GM19193 (cell line): ENCODE data around the gene WWC1.

ENCODE experiments used
- POLR2A ChIP-seq: IDR thresholded peaks from 4 replicates; pipeline ENCODE4 v1.6.1; 2011; ENCODE audit not compliant: insufficient read depth, insufficient read length; ENCODE audit errors: extremely low read depth

Gene WWC1

DNA sequence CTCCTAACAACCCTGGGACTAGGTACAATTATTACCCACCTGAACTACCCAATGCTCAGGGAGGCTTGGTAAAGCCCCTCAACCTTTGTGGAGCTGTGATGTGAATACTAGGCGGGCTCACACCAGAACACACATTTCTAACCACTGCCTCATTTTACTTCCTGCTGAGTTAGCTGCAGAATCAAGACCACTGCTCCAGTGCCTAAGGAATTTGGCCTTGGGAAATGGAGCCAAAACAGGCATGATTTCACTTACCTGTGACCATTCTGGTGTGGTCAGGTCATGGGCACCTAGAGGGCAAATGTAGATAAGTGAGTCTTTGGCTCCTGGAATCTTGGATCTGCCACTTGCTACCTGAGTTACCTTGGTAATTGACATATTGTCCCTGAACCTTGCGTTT is 5.2 kb downstream of the WWC1 start:
- TF ChIP-seq POLR2A = no peak

DNA sequence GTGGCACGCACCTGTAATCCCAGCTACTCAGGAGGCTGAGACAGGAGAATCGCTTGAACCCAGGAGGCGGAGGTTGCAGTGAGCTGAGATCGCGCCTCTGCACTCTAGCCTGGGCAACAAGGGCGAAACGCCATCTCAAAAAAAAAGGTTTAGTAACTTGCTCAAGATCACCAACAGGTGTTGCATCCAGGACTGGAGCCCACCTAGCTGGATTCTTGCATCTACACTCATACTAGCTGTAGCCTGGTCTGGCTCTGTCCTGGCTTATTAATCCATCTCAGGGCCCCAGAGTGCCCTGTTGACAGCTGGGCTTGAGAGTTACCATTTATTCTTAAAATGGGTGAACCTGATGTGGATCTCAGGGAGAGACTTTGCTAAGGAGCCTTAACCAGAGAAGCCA is 7.5 kb downstream of the WWC1 start:
- TF ChIP-seq POLR2A = no peak

DNA sequence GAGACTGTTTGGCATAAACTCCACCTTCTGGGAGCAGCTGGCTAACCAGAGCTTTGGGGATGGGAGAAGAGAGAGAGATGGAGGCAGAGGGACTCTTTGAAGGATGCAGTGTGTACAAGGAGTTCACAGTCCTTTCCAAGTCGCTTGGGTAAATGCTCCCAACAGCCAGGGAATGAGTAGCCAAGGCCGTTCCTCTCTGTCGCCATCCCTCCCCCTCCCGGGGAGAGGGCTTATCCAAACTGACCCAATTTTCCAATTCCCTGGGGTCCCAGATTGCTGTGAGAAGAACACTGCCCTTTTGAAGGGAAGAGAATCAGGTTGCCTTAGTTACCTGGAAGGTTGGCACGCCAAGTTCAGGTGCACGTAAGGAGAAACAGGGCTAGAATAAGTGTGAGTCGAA is 7.9 kb downstream of the WWC1 start:
- TF ChIP-seq POLR2A = no peak

DNA sequence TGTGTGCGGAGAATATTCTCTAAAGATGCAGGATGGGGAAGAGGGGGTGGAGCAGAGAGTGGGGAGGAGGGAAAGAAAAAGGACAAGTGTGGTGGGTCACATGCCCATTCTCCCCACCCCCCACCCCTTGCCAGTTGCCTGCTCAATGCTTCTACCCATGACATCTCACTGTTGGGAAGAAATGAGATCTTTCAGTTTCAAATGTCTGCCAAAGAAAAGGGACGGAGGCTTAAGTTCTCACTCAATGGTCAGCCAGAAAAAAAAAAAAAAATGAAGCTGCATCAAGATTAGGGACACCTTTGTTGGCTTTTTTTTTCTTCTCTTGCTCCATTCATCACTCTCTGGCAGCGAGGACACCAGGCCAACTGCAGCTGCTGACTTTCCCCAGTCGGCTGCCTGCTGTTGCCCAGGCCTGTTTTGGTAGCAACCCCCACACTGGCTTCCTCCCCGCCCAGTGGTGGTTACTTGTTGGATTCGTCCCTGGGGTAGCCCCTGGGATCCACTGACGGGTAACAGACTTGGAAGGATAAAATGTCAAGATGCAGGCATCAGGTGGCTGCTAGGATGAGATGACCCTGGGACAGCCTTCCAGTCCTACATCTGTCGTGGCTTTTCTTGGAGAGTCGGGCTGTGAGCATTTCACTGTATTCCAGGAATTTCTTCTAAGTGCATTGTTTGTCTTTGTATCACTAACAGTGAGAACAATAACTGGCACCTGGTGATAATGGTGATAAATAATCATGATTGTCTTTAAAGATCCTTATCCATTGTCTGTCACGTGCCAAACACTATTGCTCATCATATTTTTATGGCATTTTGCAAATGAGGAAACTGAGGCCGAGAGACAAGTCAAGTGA is 9.1 kb downstream of the WWC1 start:
- no peak for TF ChIP-seq POLR2A

DNA sequence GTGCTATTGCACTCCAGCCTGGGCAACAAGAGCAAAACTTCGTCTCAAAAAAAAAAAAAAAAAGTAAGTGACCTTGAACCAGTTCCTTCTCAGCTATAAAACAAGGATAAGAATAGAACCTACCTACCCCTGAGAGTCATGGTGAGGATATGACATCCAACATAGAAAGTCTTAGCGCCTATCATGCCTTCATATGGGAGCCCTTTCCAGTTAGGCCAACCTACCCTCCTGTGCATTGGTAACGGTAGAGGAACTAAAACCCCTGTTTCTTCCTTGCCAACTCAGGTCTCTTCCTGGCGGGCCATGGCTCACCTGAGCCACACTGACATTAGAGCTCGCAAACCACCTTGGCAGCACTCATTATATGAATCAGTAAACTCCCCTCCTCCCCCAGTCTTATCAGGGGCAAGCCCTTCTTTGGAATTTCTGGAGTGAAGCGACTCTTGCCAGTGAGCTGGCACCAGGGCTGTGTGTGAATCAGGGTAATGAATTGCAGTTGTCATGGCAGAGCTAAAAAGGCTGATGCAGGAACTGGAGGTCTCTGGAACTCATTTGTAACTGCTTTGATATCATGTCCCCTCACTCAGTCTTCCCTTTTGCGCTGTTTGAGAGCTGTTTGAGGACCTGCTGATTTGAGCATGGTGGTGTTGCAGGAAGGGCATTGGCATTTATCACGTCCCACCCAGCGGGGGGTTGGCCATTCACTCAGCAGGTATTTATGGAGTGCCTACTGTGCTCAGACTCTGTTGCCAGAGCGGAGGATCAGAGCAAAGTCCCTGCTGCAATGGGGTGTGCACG is 10.3 kb downstream of the WWC1 start:
- TF ChIP-seq POLR2A = no peak

DNA sequence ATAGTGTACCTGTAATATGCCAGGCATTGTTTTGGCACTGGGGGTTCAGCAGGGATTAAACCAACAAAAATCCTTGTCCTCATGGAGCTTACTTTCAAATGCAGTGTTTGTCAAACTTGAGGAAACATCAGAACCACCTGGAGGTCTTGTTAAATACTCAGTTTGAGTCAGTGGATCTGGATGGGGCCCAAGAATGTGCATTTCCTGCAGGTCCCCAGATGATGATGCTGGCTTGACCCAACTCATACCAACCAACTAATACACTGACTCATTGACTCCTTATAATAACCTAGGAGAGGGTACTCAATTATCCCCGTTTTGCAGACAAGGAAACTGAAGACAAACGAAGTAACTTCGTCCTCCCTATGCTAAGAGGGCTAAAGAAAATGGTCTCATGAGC is 11.3 kb downstream of the WWC1 start:
- TF ChIP-seq POLR2A = no peak

DNA sequence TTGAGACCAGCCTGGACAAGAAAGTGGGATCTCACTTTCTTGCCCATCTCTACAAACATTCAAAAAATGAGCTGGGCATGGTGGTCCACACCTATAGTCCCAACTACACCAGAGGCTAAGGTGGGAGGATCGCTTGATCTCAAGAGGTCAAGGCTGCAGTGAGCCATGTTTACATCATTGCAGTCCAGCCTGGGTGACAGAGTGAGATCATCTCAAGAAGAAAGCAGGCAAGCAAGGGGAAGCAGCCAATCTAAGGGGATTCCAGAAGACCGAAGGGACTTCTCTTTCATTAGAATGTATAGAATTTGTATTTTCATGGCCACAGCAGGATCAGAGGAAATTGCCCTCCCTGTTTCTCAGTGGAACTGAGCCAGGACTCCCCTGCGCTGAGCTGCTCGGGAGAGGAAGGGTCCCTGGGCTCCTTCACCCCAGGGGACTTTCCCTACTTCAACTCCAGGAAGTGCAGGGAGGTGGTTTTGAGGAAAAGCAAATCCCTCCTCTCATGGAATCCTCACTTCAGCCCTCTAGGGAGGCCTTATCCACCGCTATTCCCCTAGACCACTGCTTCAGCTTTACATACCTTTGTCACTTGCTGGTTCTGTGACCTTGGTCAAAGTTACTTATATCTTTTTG is 12.1 kb downstream of the WWC1 start:
- TF ChIP-seq POLR2A = no peak

DNA sequence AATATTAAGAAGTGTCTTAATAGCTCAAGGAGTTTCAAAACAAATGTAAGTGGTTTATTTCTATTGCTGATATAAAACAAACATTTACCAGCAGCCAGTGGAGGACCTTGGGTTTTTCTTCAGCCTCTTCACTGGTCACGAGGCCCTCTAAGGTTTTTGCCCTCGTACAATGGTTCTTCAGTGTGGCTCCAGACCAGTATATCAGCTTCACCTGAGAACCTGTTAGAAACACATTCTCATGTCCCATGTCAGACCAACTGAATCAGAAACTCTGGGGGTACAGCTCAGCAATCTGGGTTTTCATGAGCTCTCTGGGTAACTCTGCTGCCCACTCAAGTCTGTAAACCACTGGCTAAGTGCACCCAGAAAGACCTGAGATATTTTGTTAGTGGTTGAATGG is 12.9 kb downstream of the WWC1 start:
- no peak for TF ChIP-seq POLR2A

DNA sequence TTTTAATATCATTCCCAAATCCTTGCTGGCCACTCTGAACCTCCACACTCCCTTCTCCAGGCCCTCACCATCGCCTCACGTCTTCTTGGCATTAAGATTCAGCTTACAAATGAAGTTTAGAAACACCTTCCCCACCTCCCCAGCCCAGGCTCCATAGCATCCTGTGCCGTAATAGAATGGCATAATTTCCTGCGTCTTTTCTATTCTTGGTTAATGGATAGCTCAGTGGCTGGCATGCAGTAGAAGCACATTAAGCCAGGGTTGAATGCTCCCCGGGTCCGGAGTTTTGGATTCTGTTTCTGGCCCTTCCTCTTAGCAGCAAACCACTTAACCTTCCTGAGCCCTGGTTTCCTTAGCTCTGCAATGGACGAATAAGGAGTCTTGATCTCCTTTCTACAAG is 13.8 kb downstream of the WWC1 start:
- TF ChIP-seq POLR2A = no peak

DNA sequence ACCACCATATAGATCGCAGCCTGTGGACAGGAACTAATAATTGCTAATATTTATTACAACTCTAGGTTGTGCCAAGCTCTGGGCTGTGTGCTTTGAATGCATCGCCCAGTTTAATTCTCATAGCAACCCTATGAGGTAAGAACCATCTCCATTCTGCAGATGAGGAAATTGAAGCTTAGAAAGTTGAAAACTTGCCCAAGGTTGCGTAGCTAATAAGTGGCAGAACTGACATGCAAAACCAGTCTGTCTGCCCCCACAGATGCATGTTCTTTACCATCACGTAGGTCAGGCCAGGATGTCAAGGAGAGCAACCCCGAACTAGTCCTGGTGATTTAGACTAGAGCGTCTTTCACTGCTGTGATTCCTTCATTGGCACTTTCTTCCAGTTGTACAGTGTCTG is 15.6 kb downstream of the WWC1 start:
- TF ChIP-seq POLR2A = no peak

DNA sequence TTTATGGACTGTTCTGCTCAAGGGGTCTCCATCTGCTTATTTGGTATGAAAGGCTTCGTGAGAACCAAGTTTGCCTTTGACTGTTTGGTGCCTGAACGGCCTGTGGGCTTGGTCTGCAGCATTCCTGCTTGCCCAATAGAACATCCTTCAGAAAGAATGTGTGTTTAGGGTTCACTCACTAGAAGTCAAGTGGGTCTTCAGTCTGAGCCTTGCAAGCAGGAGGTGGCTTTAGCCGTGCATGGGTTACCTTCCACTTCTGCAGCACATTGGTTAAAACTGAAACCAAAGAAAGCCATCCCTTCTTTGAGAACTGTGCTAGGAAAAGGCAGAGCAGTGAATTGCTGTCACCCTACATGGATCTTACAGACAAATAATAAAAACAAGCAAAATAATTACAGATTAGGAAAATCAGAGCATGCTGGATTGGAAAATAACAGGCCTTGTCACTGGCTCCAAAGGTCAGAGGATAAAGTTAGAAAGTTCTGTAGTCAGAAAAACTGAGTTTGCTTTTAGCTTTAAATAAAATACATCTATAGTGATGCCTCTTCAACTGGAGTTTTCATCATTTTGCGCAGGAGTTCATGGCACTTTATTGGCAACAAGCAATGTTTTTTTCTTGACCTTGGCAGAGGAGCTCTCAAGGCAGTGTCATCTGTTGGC is 16.6 kb downstream of the WWC1 start:
- TF ChIP-seq POLR2A = no peak

DNA sequence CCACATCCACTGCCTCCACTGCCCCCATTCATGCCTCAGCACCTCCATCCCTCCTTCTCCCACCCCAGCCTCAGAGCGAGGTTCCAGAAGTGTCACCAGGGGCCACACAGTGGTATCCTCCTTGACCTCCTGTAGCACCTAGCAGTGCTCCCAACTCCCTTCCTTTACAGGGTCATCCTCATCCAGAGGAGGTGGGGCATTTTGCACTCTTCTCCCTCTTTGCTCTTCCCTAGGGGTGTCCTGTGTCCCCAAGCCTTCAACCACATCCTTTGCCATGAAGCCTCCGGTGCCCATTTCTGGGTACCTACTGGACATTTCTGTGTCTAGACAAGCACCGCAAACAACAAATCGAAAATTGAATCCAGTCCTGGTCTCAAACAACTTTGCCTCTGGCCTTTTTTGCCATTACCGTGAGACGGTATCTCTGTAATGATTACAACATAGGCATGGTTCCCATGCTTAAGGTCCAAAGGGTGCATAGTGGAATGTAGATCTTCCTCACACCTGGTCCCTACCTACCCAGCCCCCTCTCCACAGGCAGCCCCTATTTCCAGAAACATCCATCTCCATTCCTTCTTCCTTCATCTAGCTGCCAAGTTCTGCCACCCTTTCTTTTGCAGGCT is 17.6 kb downstream of the WWC1 start:
- TF ChIP-seq POLR2A = no peak

DNA sequence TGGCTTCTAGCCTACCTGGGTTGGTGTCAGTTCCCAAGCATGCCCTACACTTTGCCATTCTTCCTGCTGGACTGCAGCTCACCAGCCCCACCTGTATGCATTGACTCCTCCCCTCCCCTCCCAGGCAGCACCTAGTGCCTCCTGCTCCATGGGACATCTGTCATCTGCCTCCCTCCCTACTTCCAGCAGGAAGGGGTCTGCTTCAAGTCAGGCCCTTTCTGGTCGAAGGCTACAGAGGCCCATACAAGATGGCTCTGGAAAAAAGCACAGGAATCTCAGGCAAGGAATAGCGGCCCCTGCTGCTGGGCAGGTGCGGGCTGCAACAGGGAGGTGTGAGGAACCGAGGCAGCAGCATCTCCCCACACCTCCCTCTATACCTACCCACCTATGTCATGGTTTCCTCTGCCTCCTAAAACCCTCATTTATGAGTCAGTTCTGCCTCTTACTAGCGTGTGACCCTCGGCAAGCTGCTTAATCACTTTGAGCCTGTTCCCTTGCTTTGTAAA is 19.7 kb downstream of the WWC1 start:
- no peak for TF ChIP-seq POLR2A

DNA sequence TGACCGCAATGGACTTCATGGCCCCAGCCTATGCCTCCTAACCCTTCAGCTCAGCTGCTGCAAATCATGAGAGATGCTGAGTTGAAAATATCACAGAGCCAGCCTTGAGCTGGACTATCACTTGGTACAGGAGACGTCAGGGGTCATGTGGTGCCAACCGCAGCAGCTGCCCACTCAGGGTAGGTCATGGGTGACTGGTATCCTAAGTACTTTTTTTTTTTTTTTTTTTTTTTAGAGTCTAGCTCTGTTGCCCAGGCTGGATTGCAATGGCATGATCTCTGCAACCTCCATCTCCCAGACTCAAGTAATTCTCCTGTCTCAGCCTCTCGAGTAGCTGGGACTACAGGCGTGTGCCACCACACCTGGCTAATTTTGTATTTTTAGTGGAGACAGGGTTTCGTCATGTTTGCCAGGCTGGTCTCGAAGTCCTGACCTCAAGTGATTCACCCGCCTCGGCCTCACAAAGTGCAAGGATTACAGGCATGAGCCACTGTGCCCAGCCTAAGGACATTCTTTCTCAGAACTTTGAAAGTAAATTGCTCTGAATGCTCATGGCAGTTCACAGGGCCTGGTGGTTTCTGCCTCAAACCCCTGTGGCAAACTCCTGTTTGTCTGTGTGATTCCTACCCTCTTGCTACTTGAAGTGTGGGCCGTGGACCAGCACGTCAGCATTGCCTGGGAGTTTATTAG is 21.3 kb downstream of the WWC1 start:
- TF ChIP-seq POLR2A = no peak

DNA sequence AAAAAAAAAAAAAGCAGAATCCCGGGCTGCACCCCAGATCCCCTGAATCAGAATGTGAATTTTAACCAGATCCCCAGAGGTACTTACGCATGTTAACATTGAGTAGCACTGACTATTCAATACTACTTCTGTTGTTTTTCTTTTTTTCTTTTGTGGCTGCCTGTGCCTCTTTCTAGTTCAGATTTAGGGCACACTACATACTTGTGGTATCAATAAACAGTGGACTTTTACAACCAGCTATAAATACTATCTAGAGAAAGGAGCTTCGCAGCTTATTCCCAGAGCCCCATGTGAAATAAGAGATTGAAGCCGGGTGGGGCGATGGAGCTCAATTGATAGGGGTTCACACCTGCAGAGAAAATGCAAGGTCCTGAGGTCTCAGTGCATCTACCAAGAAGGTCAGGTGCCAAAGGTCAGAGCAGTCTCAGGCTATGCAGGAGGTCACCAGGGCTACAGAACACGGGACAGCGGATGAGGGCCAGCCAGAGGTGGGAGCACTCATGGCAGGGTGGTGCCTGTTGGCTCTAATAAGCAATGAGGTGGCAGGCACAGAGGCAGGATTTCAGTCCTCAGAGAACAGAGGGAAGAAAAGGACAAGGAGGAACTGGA is 22.3 kb downstream of the WWC1 start:
- no peak for TF ChIP-seq POLR2A
